Smooth muscle cell (in vitro differentiated cells): Measurements from ENCODE around the gene MYO1H. TPM values are rescaled to one million over a fixed set of nuclear protein-coding genes. Genes with fewer than 3 reads are reported as not detected.

ENCODE experiments used
- DNase-seq: peaks from one replicate; lab custom pipeline; 2025; ENCODE audit not compliant: unreplicated experiment; lab: John Stamatoyannopoulos, UW
- H2AFZ ChIP-seq: fragments of 200-600 bp; sonication (generic); 2 replicates; pipeline ENCODE4 v1.6.0; 2016; ENCODE audit warnings: antibody characterized with exemption, low read depth, mild to moderate bottlenecking
- H3F3A ChIP-seq: fragments of 200-600 bp; sonication (generic); 2 replicates; pipeline ENCODE4 v1.6.0; 2017; ENCODE audit warnings: antibody characterized with exemption, low read depth
- H3K27ac ChIP-seq: fragments of 200-600 bp; sonication (generic); 2 replicates; pipeline ENCODE4 v1.5.1; 2016; ENCODE audit warnings: low read depth, mild to moderate bottlenecking
- H3K27me3 ChIP-seq: fragments of 200-600 bp; sonication (generic); 2 replicates; pipeline ENCODE4 v1.6.1; 2016; ENCODE audit warnings: low read depth, mild to moderate bottlenecking
- H3K36me3 ChIP-seq: fragments of 200-600 bp; sonication (generic); 2 replicates; pipeline ENCODE4 v1.5.1; 2016; ENCODE audit warnings: low read depth
- H3K4me1 ChIP-seq: fragments of 200-600 bp; sonication (generic); 2 replicates; pipeline ENCODE4 v1.5.1; 2016; ENCODE audit warnings: low read depth
- H3K4me2 ChIP-seq: fragments of 200-600 bp; sonication (generic); 2 replicates; pipeline ENCODE4 v1.6.0; 2016; ENCODE audit warnings: mild to moderate bottlenecking
- H3K4me3 ChIP-seq: fragments of 200-600 bp; sonication (generic); 2 replicates; pipeline ENCODE4 v1.5.1; 2016; ENCODE audit warnings: mild to moderate bottlenecking
- H3K79me2 ChIP-seq: fragments of 200-600 bp; sonication (generic); 2 replicates; pipeline ENCODE4 v1.6.0; 2016; ENCODE audit warnings: low read depth, mild to moderate bottlenecking
- H3K9ac ChIP-seq: fragments of 200-600 bp; sonication (generic); 2 replicates; pipeline ENCODE4 v1.6.0; 2016; ENCODE audit warnings: low read depth
- H3K9me3 ChIP-seq: fragments of 200-600 bp; sonication (generic); replicated peaks from 2 replicates; pipeline ENCODE4 v1.5.1; 2016; ENCODE audit warnings: low read depth
- H4K20me1 ChIP-seq: fragments of 200-600 bp; sonication (generic); 2 replicates; pipeline ENCODE4 v1.6.0; 2016; ENCODE audit warnings: low read depth
- CTCF ChIP-seq: fragments of 200-600 bp; sonication (generic); IDR thresholded peaks from 2 replicates; pipeline ENCODE4 v1.5.1; 2017; ENCODE audit warnings: borderline replicate concordance, mild to moderate bottlenecking, antibody characterized with exemption; ENCODE audit not compliant: insufficient read depth, poor library complexity, severe bottlenecking
- WGBS: methylation state at CpG from one replicate; pipeline ENCODE4 v1.1.7; 2016; ENCODE audit warnings: low lambda C conversion rate; 5-methylcytosine and 5-hydroxymethylcytosine counted together
- polyA plus RNA-seq: library from polyadenylated mRNA; unstranded; fragments of >200 nt; fragmentation: Nextera tagmentation; extraction: Ambion mirVana; gene quantifications from 2 replicates; pipeline ENCODE4 v1.2.1, GENCODE V29; 2016
- total RNA-seq: library from RNA; depleted of rRNA; stranded (reverse); fragments of >200 nt; gene quantifications from 2 replicates; pipeline ENCODE4 v1.2.3, GENCODE V29; 2014

The MYO1H gene
- total and polyA plus RNA-seq, 2 experiments from 2014 or later = 0.03 to 2.3 TPM

GRCh38 chr12:109476807-109477184, 129.1 kb downstream of the MYO1H start:
- Histone ChIP-seq H3K4me2 (peak overlapping the region; percentile 99), H3K9me3 (no peaks in the 10 kb centered on the region), H3K4me1 (peaks cover 18% of the 10 kb centered on the region), H3K36me3 (no peaks in the 10 kb centered on the region), H3K9ac (peak overlapping the region; percentile 95), H2AFZ (peak overlapping the region; percentile 80), H3K27me3 (no peaks in the 10 kb centered on the region), H3K27ac (peak overlapping the region; percentile 90), H3K79me2 (peaks cover 86% of the 10 kb centered on the region), H3K4me3 (peak overlapping the region; percentile 64), H3F3A (no peaks in the 10 kb centered on the region), H4K20me1 (peaks cover 45% of the 10 kb centered on the region)
- no peak for TF ChIP-seq CTCF
- no peak for DNase-seq
- WGBS = 0% methylated on average over 9 of the region's 11 CpGs

- H3F3A ChIP-seq = no peaks in the 10 kb centered on the region
- peak within 1 kb of the TSS; percentile 99 for H3K4me2 ChIP-seq
- peaks cover 18% of the 10 kb centered on the region for H3K4me1 ChIP-seq
- H3K9me3 ChIP-seq = no peaks in the 10 kb centered on the region
- H3K27ac ChIP-seq = peak within 1 kb of the TSS; percentile 90
- H3K36me3 ChIP-seq = no peaks in the 10 kb centered on the region
- DNase-seq = peak; percentile 72
- H3K79me2 ChIP-seq = peaks cover 80% of the 10 kb centered on the region
- no peaks in the 10 kb centered on the region for H3K27me3 ChIP-seq
- H3K9ac ChIP-seq = peak within 1 kb of the TSS; percentile 95
- H3K4me3 ChIP-seq = peak within 1 kb of the TSS; percentile 64
- 1% methylated on average over 54 of the region's 54 CpGs for WGBS
- peaks cover 39% of the 10 kb centered on the region for H4K20me1 ChIP-seq
- no peak for TF ChIP-seq CTCF
- H2AFZ ChIP-seq = peak within 1 kb of the TSS; percentile 80
These were observed 129.7 kb downstream of the MYO1H start, which contains the start of the genes KCTD10 and UBE3B for GRCh38 chr12:109477185-109477962. KCTD10 (minus strand) TSS chr12:109477300; CDS start chr12:109477262, 38 bp downstream. UBE3B (plus strand) TSS chr12:109477634; CDS start chr12:109483552, 5,918 bp downstream.

- no peak for TF ChIP-seq CTCF
- H3K4me2 ChIP-seq = peak overlapping the region; percentile 99
- 18% methylated on average over 9 of the region's 9 CpGs for WGBS
- H4K20me1 ChIP-seq = peaks cover 33% of the 10 kb centered on the region
- no peaks in the 10 kb centered on the region for H3K27me3 ChIP-seq
- H3K27ac ChIP-seq = peak overlapping the region; percentile 90
- no peaks in the 10 kb centered on the region for H3F3A ChIP-seq
- DNase-seq = no peak
- H3K4me3 ChIP-seq = peak overlapping the region; percentile 64
- H3K4me1 ChIP-seq = peaks cover 18% of the 10 kb centered on the region
- H2AFZ ChIP-seq = peak overlapping the region; percentile 80
- peaks cover 75% of the 10 kb centered on the region for H3K79me2 ChIP-seq
- H3K9me3 ChIP-seq = no peaks in the 10 kb centered on the region
- H3K36me3 ChIP-seq = no peaks in the 10 kb centered on the region
- H3K9ac ChIP-seq = peak overlapping the region; percentile 95
These were observed 130.2 kb downstream of the MYO1H start for GRCh38 chr12:109477963-109478315.

GRCh38 chr12:109479761-109480160, 132.1 kb downstream of the MYO1H start:
- Histone ChIP-seq H3K9me3 (no peaks in the 10 kb centered on the region), H3F3A (no peaks in the 10 kb centered on the region), H3K9ac (no peak overlapping the region), H4K20me1 (peaks cover 16% of the 10 kb centered on the region), H2AFZ (no peak overlapping the region), H3K79me2 (peaks cover 56% of the 10 kb centered on the region), H3K4me2 (no peak overlapping the region), H3K27me3 (no peaks in the 10 kb centered on the region), H3K4me3 (no peak overlapping the region), H3K27ac (no peak overlapping the region), H3K4me1 (peaks cover 18% of the 10 kb centered on the region), H3K36me3 (no peaks in the 10 kb centered on the region)
- 100% methylated on average over 1 of the region's 1 CpG for WGBS
- DNase-seq = no peak
- no peak for TF ChIP-seq CTCF
